DMS53 treated with DMSO at 0.1 percent for 48 hours (cell line): Measurements from ENCODE around the gene FHL1.

Experiments
- DNase-seq: peaks from one replicate; lab custom pipeline; 2025; ENCODE audit not compliant: unreplicated experiment; lab: John Stamatoyannopoulos, UW

FHL1 gene

GRCh38 chrX:136183917-136184316 is 36.6 kb downstream of the FHL1 start:
- DNase-seq: no peak

- DNase-seq: no peak
Measured at GRCh38 chrX:136185401-136186022, 38.2 kb downstream of the FHL1 start.

- no peak for DNase-seq
Measured at GRCh38 chrX:136186023-136186413, 38.7 kb downstream of the FHL1 start.

- DNase-seq: no peak
Measured at GRCh38 chrX:136189222-136189621, 41.9 kb downstream of the FHL1 start.

- no peak for DNase-seq
Measured at GRCh38 chrX:136190038-136190713, 42.8 kb downstream of the FHL1 start.

GRCh38 chrX:136191171-136191570 is 43.8 kb downstream of the FHL1 start:
- no peak for DNase-seq

- DNase-seq: no peak
Measured at GRCh38 chrX:136192135-136192534, 44.8 kb downstream of the FHL1 start.

GRCh38 chrX:136192839-136193414 is 45.6 kb downstream of the FHL1 start:
- no peak for DNase-seq

GRCh38 chrX:136193771-136194170 is 46.4 kb downstream of the FHL1 start:
- DNase-seq: no peak

- DNase-seq: no peak
Measured at GRCh38 chrX:136194536-136194935, 47.2 kb downstream of the FHL1 start.

GRCh38 chrX:136195247-136195646 is 47.9 kb downstream of the FHL1 start:
- DNase-seq: no peak

GRCh38 chrX:136196691-136197155 is 49.4 kb downstream of the FHL1 start:
- DNase-seq: no peak

- DNase-seq: no peak
Measured at GRCh38 chrX:136198010-136198409, 50.7 kb downstream of the FHL1 start.

- no peak for DNase-seq
Measured at GRCh38 chrX:136198678-136199243, 51.4 kb downstream of the FHL1 start.

GRCh38 chrX:136199365-136199764 is 52.0 kb downstream of the FHL1 start:
- DNase-seq: no peak

GRCh38 chrX:136200466-136200865 is 53.1 kb downstream of the FHL1 start:
- DNase-seq: no peak

GRCh38 chrX:136201601-136202000 is 54.3 kb downstream of the FHL1 start:
- DNase-seq: no peak

GRCh38 chrX:136202889-136203288 is 55.6 kb downstream of the FHL1 start:
- DNase-seq: no peak

- no peak for DNase-seq
Measured at GRCh38 chrX:136203438-136203837, 56.1 kb downstream of the FHL1 start.

GRCh38 chrX:136203951-136204350 is 56.6 kb downstream of the FHL1 start:
- DNase-seq: no peak

GRCh38 chrX:136204571-136204970 is 57.2 kb downstream of the FHL1 start:
- no peak for DNase-seq

GRCh38 chrX:136205882-136206380 is 58.6 kb downstream of the FHL1 start:
- DNase-seq: no peak
